GM18909 (cell line): Measurements from ENCODE around the gene MAN1A1.

Experiments
- ATAC-seq: cut with Tn5 transposase; IDR thresholded peaks from one replicate; pipeline ENCODE4 v1.9.1; 2021; ENCODE audit warnings: mild to moderate bottlenecking; ENCODE audit not compliant: unreplicated experiment, poor library complexity

MAN1A1 gene

GRCh38 chr6:119207971-119208725 lies 141.4 kb downstream of the MAN1A1 start:
- no peak for ATAC-seq

GRCh38 chr6:119207327-119207726 lies 142.2 kb downstream of the MAN1A1 start:
- no peak for ATAC-seq

DNA sequence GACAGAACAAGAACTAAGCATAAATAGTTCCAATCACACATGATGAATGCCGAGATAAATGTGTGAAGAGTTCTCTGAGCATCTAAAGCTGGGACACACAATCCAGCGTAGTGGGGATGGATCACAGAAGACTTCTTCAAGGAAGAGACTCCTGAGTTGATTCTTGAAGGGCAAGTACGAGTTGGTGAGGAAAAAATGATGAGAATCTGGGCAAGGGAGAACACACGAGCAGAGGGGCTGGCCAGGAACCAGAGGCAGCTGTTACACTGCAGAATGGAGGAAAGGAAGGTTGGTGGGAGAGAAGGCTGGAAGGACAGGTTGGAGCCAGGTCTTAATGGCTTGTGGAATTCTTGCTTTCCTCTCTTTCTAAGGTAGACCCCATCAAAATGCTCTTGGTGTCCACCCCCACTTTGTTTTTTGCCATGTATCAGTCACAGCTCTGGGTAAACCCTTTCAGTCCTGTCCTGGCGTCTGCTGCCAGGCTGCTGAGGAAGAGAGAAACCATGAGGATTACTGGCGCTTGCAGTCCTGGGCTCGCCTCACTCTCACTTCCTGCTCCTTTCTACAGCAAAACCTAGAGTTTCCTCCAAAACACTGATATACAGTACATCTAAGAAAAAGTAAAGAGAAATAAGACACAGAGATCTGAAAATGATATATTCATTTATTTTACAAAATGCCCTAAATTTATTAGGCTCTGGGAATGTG lies 143.5 kb downstream of the MAN1A1 start:
- peak; percentile 87 for ATAC-seq

DNA sequence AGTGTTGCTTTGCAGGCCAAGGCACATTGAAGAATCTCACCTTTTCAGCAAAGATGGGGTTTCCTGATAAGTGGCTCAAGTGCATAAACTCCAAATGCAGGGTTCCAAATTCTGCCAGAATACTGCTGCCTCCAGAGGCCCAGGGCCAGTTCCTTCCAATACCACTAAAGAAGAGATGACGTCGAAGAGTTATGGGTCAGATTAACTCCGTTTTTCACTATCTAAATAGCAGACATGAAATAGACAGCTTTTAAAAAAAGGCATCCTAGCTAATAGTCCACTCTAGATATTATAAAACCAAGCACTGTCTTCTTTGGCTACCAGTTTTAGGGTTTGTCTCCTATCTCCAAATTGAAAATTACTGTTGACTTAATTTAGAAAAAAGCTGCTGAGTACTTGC lies 144.8 kb downstream of the MAN1A1 start:
- ATAC-seq, result no peak

DNA sequence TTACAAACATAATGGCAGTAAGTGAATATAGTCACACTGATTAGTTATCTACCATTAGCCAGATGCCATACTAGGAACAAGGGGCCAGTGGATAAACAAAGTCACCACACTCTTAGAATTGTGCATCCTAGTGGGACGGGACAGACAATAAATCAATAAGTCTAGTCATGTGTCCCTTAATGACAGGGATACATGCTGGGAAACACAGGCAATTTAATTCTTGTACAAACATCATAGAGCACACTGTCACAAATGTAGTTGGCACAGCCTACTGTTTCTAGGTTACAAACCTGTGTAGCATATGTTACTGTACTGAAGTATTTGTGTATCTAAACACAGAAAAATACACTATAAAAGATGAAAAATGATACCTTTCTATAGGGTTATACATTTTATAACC lies 148.1 kb downstream of the MAN1A1 start:
- ATAC-seq, result no peak

DNA sequence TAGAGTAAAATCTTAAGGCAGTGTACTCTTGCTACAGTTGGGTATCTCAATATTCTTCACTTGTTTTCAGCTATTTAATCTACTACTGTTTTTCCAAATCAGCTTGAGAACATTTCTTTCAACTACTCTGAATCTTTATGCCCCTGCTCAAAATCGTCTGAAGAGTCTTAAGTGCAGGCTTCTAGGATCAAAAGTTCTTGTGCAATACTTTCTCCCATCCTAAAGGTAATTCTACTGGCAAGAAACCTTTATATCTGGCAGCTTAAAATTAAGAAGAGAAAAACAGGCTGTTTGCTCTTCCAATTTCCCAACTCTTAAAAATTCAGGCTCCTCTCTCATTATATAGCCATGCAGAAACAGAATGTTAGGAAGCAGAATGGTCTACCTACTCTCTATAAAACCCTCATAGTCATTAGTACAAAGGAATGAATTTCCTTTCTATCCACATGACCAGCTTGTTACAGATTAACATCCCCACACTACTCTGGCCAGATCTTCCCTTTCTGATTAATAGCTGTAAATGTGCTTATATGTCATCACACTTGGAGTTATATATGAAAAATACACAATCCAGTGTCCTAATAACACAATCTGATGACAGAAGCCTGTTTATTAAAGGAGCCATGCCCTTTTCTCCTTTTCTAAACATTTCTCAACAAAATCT lies 148.9 kb downstream of the MAN1A1 start:
- ATAC-seq, result no peak

DNA sequence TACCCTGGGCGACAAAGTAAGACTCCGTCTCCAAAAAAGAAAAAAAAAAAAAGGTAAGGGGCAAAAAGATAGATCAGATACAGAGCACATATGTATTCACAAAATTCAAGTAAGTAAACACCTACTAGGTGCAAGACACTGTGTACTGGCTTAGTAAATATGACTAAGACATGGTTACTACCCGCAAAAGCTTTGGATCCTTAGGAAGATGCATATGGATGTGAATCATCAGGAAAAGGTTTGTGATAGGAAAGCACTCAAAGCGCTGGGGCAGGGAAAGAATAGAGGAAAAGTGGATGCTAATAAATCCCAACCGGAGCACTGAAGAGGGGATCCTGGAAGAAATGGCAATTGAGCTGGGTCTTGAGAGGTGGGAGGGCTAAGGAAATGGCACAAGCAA lies 152.3 kb downstream of the MAN1A1 start:
- ATAC-seq, result no peak

GRCh38 chr6:119196715-119197114 lies 152.8 kb downstream of the MAN1A1 start:
- no peak for ATAC-seq

DNA sequence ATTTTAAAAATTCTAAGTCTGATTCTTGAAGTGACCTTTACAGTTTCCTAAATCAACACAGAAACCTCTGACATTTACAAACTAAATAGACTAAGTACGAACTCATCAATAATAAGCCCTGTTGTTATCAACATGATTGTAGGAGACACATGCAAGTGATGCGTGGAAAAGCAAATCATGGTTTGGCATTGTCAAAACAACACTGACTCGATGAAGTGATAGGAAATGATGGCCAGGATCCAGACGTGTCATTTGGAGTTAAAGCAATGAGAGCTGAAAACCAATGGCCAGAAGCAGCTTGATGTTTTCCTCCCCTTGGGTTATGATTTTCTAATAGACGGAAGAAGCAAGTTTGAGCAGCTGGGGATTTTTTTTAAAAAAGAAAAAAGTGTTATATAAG lies 153.7 kb downstream of the MAN1A1 start:
- ATAC-seq, result no peak

DNA sequence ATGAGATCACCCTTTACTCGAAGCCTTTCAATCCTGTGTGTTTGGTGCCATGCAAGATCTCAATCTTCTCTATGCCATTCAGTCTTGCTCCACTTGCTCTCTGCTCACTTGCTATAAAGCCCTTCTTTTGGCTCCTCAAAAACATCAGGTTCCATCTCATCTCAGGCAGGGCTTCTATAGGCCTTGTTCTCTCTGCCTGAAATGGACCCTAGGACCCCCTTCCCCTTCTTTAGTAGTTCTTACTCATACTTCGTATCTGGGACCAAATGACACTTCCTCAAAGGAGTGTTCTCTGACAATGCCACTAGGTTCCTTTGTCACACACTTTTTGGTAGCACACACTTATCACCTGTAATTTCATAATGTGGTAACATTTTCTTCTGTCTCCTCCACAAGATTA lies 154.4 kb downstream of the MAN1A1 start:
- ATAC-seq, result no peak

DNA sequence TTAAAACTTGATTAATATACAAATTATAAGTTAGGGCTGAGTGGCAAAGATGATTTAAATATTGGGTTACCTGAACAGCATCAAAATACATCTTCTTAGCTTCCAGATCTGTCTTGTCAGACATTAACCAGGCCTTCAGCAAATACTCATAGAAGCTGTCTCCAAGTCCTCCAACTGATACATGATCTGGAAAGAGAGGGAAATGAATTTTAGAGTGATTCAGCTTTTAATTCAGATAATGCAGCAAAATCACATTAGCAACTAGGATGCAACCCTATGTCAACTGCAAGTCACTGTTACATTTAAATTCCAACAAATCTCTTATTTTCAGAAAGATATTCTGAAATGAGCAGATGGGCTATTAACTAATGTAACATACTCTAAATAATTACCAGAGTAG lies 155.9 kb downstream of the MAN1A1 start:
- no peak for ATAC-seq

DNA sequence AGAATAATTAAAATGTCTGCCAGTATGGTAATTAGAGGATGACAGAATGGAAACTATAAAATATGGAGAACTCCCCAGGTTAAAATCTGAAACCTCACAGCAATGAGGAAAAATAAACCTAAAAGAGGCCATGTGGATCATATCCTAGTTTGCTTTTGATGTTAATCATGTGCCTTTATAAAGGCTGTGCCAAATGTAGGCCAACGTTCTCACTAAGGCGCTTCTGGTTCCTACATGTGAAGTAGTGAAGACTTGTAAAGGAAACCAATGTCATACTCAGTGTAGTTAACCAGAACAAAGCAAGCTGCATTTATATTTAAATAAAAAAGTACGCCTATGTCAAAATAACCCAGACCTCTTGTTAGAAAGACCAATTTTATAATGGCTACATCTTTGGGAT lies 157.4 kb downstream of the MAN1A1 start:
- no peak for ATAC-seq

GRCh38 chr6:119190176-119190575 lies 159.4 kb downstream of the MAN1A1 start:
- no peak for ATAC-seq

GRCh38 chr6:119189498-119189897 lies 160.1 kb downstream of the MAN1A1 start:
- no peak for ATAC-seq

GRCh38 chr6:119187596-119187995 lies 162.0 kb downstream of the MAN1A1 start:
- no peak for ATAC-seq

GRCh38 chr6:119186490-119186889 lies 163.1 kb downstream of the MAN1A1 start:
- no peak for ATAC-seq

DNA sequence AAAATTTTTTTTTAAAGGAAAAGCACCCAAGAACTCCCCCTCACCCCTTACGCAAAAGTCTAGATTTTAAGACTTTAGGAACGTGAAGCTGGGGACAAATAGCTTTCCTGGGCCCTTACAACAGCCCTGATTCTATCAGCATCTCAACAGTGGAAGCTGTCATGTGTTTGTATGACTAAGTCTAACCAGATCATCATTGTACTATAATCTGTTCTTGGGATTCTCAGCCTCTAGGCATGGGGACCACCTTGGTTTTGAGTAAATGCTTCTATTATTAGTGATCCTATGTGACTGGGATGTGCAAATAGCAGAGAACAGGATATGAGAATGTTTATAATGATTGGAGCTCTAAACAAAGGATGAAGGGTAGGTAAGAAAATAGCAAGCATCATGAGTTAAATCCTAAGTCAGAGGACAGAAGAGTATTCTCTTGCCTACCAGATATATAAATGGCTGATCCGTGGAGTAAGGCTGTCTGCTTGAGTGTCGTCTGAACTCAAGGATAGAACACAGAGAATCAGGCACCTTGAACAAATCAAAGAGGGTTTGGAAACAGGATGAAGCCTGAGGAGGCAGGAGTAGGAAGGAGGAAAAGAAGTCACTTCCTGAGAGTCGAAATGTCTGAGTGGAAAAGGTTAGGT lies 165.4 kb downstream of the MAN1A1 start:
- ATAC-seq, result no peak

DNA sequence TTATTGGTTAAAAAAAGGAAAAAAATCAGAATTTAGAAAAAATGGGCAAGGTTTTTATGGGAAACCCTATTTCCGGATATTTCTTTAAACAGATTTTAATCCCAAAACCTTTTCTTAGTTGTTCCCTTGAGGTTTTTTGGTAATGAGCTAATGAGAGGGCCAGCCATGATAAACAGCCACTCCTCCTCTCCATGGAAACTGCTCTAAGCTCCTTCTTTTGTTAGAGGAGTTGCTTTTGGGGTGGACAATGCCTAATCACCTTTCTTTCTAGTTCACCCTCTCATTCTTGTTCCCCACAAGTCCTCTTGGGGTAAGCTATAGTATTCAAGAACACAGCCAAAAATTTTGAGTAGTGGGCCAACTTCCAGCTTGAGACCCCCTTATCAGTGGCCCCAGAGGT lies 166.1 kb downstream of the MAN1A1 start:
- no peak for ATAC-seq

DNA sequence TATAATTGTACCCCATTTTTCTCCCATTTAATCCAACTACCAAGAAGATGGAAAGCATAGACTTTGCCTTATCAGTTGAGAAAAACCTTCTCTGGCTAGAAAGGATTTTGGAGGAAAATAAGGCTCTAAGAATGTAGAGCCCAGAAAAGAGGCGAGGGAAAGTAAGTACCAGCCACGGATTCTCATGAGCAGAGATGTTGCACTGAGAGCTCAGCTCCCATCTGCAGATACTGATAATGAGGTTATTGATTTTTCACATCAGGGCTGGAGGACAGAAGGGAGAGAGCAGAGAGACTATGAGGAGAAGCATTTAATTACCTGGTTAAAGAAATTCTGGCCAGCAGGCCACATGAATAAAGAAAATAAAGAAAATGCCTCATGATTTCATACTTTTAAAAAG lies 166.7 kb downstream of the MAN1A1 start:
- no peak for ATAC-seq

- no peak for ATAC-seq
These were observed 167.3 kb downstream of the MAN1A1 start for GRCh38 chr6:119182216-119182803.

- ATAC-seq, result no peak
These were observed 168.5 kb downstream of the MAN1A1 start for GRCh38 chr6:119181046-119181445.
